NB4 (cell line): ENCODE measurements around the gene C5orf47.

Experiments used
- CTCF ChIP-seq: IDR thresholded peaks from one replicate; pipeline ENCODE4 v1.5.1; 2012; ENCODE audit warnings: low read depth, low read length
- POLR2A ChIP-seq: IDR thresholded peaks from 2 replicates; pipeline ENCODE4 v1.6.1; 2011; ENCODE audit warnings: mild to moderate bottlenecking; ENCODE audit not compliant: insufficient read length; ENCODE audit errors: extremely low read depth
- TF ChIP-seq, protein P1 (sequence below): IDR thresholded peaks from 2 replicates; pipeline ENCODE4 v1.6.1; 2011; ENCODE audit warnings: low read depth, low read length

DNA sequence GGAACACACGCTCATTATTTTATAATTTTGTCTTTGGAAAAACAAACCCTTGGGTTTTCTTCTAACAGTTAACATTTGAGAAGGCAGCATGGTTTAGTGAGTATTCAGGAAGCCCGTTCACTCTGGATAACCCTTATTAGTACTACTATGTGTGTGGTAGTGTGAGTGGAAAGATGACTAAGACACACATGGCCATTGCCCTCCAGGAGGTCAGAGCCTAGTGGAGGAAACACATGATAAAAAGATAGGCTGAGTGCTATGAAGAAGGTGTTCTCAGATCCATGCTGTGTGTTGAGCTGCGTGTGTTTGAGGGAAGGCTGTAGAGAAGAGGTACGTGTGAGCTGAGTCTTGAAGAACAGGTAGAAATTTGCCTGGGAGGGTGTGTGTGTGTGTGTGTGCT, 8.4 kb downstream of the C5orf47 start:
- TF ChIP-seq POLR2A (no peak), CTCF (no peak)
- TF ChIP-seq, protein P1, sequence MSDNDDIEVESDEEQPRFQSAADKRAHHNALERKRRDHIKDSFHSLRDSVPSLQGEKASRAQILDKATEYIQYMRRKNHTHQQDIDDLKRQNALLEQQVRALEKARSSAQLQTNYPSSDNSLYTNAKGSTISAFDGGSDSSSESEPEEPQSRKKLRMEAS: no peak
